Measurements from ENCODE around the gene MYH7B.

The MYH7B gene

GRCh38 chr20:34992751-34993417 is 37.2 kb downstream of the MYH7B start:
- DNase-seq, result no peak

- no peak for DNase-seq
These were observed 38.4 kb downstream of the MYH7B start for GRCh38 chr20:34993941-34994508.

GRCh38 chr20:34994509-34995131 is 39.0 kb downstream of the MYH7B start:
- no peak for DNase-seq

- DNase-seq, result no peak
These were observed 39.5 kb downstream of the MYH7B start for GRCh38 chr20:34995192-34995591.

DNA sequence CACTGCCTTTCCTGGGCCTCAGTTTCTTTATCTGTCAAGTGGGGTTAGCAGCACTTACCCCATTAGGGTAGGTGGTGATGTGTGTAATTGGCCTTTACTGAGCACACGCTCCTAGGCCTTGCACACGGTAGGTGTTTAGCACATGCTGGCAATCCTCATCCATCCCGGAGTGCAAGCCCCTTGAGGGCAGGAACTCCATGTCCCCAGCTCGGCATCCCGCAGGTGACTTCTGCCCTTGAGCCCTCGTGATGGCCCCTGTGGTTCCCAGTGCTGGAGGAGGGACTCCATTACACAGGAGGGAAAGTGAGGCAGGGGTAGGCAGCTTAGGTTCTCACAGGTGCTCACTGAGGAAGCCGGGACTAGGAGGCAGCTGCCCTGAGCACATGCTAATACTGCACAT is 40.0 kb downstream of the MYH7B start:
- no peak for DNase-seq

GRCh38 chr20:34996243-34997028 is 40.8 kb downstream of the MYH7B start:
- no peak for DNase-seq

- no peak for DNase-seq
These were observed 41.5 kb downstream of the MYH7B start for GRCh38 chr20:34997131-34997561.

GRCh38 chr20:34997774-34998173 is 42.1 kb downstream of the MYH7B start:
- no peak for DNase-seq

GRCh38 chr20:34998331-34998950 is 42.8 kb downstream of the MYH7B start:
- no peak for DNase-seq

DNA sequence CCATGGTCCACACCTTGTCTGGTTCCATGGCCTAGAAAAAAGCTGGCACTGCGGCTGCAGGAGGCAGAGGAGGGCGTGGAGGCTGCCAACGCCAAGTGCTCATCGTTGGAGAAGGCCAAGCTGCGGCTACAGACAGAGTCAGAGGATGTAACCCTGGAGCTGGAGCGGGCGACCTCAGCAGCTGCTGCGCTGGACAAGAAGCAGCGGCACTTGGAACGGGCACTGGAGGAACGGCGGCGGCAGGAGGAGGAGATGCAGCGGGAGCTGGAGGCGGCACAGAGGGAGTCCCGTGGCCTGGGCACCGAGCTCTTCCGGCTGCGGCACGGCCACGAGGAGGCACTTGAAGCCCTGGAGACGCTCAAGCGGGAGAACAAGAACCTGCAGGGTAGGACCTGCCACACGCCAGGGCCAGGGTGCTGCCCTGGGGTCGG is 43.4 kb downstream of the MYH7B start:
- DNase-seq, result no peak

GRCh38 chr20:34999782-35000181 is 44.1 kb downstream of the MYH7B start:
- DNase-seq, result no peak

DNA sequence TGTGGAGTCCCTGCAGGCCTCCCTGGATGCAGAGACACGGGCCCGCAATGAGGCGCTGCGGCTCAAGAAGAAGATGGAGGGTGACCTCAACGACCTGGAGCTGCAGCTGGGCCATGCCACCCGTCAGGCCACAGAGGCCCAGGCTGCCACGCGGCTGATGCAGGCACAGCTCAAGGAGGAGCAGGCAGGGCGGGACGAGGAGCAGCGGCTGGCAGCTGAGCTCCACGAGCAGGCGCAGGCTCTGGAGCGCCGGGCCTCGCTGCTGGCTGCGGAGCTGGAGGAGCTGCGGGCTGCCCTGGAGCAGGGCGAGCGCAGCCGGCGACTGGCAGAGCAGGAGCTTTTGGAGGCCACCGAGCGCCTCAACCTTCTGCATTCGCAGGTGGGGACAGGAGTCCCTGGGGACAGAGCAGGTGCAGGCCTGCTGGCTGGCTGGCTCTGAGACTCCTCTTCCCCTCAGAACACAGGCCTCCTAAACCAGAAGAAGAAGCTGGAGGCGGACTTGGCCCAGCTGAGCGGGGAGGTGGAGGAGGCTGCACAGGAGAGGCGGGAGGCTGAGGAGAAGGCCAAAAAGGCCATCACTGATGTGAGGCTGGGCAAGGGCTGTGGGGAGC is 44.7 kb downstream of the MYH7B start:
- DNase-seq, result peak; percentile 17

- no peak for DNase-seq
These were observed 45.4 kb downstream of the MYH7B start for GRCh38 chr20:35000922-35001595.

- no peak for DNase-seq
These were observed 46.1 kb downstream of the MYH7B start for GRCh38 chr20:35001596-35002362.

- DNase-seq, result no peak
These were observed 47.0 kb downstream of the MYH7B start for GRCh38 chr20:35002426-35003210.

GRCh38 chr20:35003211-35004031 is 47.8 kb downstream of the MYH7B start:
- no peak for DNase-seq

DNA sequence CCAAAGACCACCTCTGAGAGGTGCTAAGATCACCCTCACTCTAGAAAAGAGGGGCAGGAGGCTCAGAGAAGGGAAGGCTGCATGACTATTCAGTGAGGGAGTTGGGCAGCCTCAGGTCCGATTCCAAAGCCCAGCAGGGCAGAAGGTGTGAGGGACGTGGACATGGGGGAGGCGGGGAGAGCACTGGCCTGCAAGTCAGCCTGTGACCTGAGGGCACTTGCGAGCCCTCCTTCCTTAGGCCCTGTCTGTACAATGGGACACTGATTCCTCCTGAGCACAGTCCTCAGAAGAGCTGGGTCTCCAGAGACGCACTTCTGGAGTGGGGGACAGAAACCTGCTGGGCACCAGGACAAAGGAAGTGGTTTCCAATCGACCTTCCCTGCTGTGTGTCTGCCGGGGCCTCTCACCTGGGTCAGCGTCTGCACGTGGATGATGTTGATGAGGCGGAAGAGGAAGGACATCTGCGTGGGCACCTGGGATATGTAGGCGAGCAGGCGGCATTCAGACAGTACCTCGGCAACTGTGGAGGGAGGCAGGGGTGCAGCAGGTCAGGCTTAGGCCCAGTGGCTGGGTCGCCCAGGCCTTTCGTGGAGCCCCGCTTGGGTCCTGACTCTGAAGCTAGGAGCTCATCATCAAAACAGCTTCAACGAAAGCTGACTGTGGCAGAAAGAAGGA is 48.5 kb downstream of the MYH7B start:
- DNase-seq, result no peak

GRCh38 chr20:35004749-35005462 is 49.2 kb downstream of the MYH7B start:
- DNase-seq, result no peak

Measured in NCI-H526 treated with DMSO at 0.1 percent for 48 hours (cell line).